Measurements from ENCODE around the gene CD40.

DNA sequence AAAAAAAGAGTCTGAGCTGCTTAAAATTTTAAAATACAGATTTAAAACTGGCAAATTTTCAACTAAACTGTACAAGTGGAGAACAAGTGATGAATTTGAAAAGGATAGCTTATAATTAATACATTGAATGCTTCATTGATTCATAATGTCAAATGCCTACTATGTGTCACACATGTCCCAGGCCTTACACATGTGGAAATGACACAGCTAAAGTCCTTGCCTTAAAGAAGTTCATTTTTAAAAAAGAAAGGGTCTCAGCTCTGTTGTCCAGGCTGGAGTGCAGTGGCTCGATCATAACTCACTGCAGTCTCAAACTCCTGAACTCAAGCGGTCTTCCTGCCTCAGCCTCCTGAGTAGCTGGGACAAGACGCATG is 33.3 kb upstream of the CD40 start:
- TF ChIP-seq POLR2A (IDR thresholded peaks at IDR 0.05): no peak
- TF ChIP-seq, protein P1, sequence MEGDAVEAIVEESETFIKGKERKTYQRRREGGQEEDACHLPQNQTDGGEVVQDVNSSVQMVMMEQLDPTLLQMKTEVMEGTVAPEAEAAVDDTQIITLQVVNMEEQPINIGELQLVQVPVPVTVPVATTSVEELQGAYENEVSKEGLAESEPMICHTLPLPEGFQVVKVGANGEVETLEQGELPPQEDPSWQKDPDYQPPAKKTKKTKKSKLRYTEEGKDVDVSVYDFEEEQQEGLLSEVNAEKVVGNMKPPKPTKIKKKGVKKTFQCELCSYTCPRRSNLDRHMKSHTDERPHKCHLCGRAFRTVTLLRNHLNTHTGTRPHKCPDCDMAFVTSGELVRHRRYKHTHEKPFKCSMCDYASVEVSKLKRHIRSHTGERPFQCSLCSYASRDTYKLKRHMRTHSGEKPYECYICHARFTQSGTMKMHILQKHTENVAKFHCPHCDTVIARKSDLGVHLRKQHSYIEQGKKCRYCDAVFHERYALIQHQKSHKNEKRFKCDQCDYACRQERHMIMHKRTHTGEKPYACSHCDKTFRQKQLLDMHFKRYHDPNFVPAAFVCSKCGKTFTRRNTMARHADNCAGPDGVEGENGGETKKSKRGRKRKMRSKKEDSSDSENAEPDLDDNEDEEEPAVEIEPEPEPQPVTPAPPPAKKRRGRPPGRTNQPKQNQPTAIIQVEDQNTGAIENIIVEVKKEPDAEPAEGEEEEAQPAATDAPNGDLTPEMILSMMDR (IDR thresholded peaks at IDR 0.05): no peak
